Pancreas (tissue), 10 donors: Measurements from ENCODE around the gene CDK14. TPM values are rescaled to one million over a fixed set of nuclear protein-coding genes. Genes with fewer than 3 reads are reported as not detected.

Source experiments
- ATAC-seq, 4 donors: fragments of 200-7000 bp; cut with Tn5 transposase; one replicate each; pipeline versions ENCODE4 v1.8.0 to v1.9.1; 2020; ENCODE audit warnings: mild to moderate bottlenecking in 4 of 4, moderate library complexity in 4 of 4
- DNase-seq, 6 donors: peaks; one replicate each; pipeline ENCODE4 v3.0.0-alpha.2; 2020
- FAIRE-seq: peaks from 2 replicates; lab custom pipeline; 2012; peaks lifted over from hg19 to GRCh38; lab: Jason Lieb, UNC
- H3K27ac ChIP-seq, 4 donors: fragments of 200-600 bp; sonication (generic); 1 replicate in 3 of 4; 2 replicates in 1 of 4; pipeline versions ENCODE4 v1.5.0 to v1.8.0; 2020
- H3K27me3 ChIP-seq, 4 donors: fragments of 200-600 bp; one replicate each; pipeline ENCODE4 v1.8.0; 2021
- H3K36me3 ChIP-seq, 3 donors: fragments of 200-600 bp; sonication (generic) in 1 of 3; one replicate each; pipeline versions ENCODE4 v1.5.0 to v1.8.0; 2020 to 2021
- H3K4me1 ChIP-seq, 3 donors: fragments of 200-600 bp; one replicate each; pipeline ENCODE4 v1.8.0; 2021
- H3K4me3 ChIP-seq, 4 donors: fragments of 200-600 bp; sonication (generic) in 2 of 4; one replicate each; pipeline versions ENCODE4 v1.5.0 to v1.8.0; 2020 to 2021
- H3K9me3 ChIP-seq, 4 donors: fragments of 200-600 bp; one replicate each; pipeline ENCODE4 v1.8.0; 2021
- CTCF ChIP-seq, 4 donors: fragments of 200-600 bp; sonication (generic) in 3 of 4; IDR thresholded peaks; one replicate each; pipeline versions ENCODE4 v1.5.0 to v1.8.0; 2021; ENCODE audit warnings: antibody characterized with exemption in 4 of 4
- WGBS, 2 donors: extraction: QIAGEN DNeasy Blood & Tissue Kit; methylation state at CpG; one replicate each; pipeline ENCODE4 v1.1.7; 2013; 5-methylcytosine and 5-hydroxymethylcytosine counted together
- intact Hi-C, 3 donors: fragments of 100-400 bp; cut with DNase I; formaldehyde crosslinking; loops; one replicate each; pipeline versions ENCODE4 v1.11.1 to v1.14.2; 2022
- polyA plus RNA-seq, 2 donors: library from polyadenylated mRNA; stranded (reverse); fragments of 200-250 nt; gene quantifications; one replicate each; pipeline ENCODE4 v1.2.3, GENCODE V29; 2013
- total RNA-seq, 6 donors: library from RNA; stranded (reverse); fragmentation: NEBNext Ultra II Directional in 4 of 6; extraction: Animal tissue kit (Norgen Biotek cat#: 25700) in 4 of 6; gene quantifications; one replicate each; pipeline versions ENCODE4 v1.2.1 to v1.2.4, GENCODE V29; 2021 to 2023
- donor health status: healthy with polysubstance abuse.
- donor health status: DM: no; HTN: no; CAD: no; lungs with moderate emphysema.
- donor health status: DM: no; HTN: no; CAD: no.
- donor health status: control.
- donor health status: control.
- donor health status: Bipolar disorder and iron deficiency.
- donor health status: DM: yes; HTN: yes; CAD: no.
- donor health status: DM: no; HTN: no; CAD: no.
- donor health status: DM: no; HTN: no; CAD: no.
- donor health status: DM: yes; HTN: yes; CAD: no.

CDK14 gene
- total and polyA plus RNA-seq, 8 donors: 4.5 to 48.3 (median 24.7) TPM

GRCh38 chr7:91091631-91092030, 495.5 kb downstream of the CDK14 start:
- 78 to 87% methylated on average over 4 of the region's 4 CpGs for WGBS, 2 donors
- H3K4me1 ChIP-seq: no peaks in the 10 kb centered on the region
- no peak for ATAC-seq
- intact Hi-C loops: loop anchor here in 1 of 3 donors (10.0 kb wide), 1 partner anchor 173 kb away; the partner anchor contains the start of gene FZD1
- no peaks in the 10 kb centered on the region for H3K9me3 ChIP-seq
- TF ChIP-seq CTCF (IDR thresholded peaks at IDR 0.05): no peak
- H3K36me3 ChIP-seq: no peaks in the 10 kb centered on the region
- H3K4me3 ChIP-seq: no peak overlapping the region
- no peak overlapping the region for H3K27ac ChIP-seq
- FAIRE-seq: no peak
- H3K27me3 ChIP-seq: no peaks in the 10 kb centered on the region
- DNase-seq: no peak

- intact Hi-C loops: loop anchor here in 1 of 3 donors (10.0 kb wide), 1 partner anchor 172 kb away; the partner anchor contains the start of gene FZD1
These were observed 497.1 kb downstream of the CDK14 start for GRCh38 chr7:91093181-91093580.

GRCh38 chr7:91098566-91098965, 502.4 kb downstream of the CDK14 start:
- Histone ChIP-seq H3K4me3 (no peak overlapping the region), H3K4me1 (no peaks in the 10 kb centered on the region), H3K27ac (no peak overlapping the region), H3K9me3 (no peaks in the 10 kb centered on the region), H3K27me3 (no peaks in the 10 kb centered on the region), H3K36me3 (no peaks in the 10 kb centered on the region)
- 91 to 96% methylated on average over 1 of the region's 1 CpG for WGBS, 2 donors
- FAIRE-seq: no peak
- no peak for ATAC-seq
- DNase-seq: no peak
- TF ChIP-seq CTCF (IDR thresholded peaks at IDR 0.05): no peak
- intact Hi-C loops: loop anchor here in 1 of 3 donors (10.0 kb wide), 1 partner anchor 166 kb away; the partner anchor contains the start of gene FZD1

More at GRCh38 chr7:91093181-91093580, 497.1 kb downstream of the CDK14 start:
- 96 to 99% methylated on average over 3 of the region's 3 CpGs for WGBS, 2 donors
- DNase-seq: no peak
- no peak for ATAC-seq
- no peaks in the 10 kb centered on the region for H3K4me1 ChIP-seq
- no peak overlapping the region for H3K4me3 ChIP-seq
- no peaks in the 10 kb centered on the region for H3K9me3 ChIP-seq
- no peaks in the 10 kb centered on the region for H3K36me3 ChIP-seq
- H3K27ac ChIP-seq: no peak overlapping the region
- TF ChIP-seq CTCF (IDR thresholded peaks at IDR 0.05): no peak
- H3K27me3 ChIP-seq: no peaks in the 10 kb centered on the region
- FAIRE-seq: no peak

- intact Hi-C loops: no loop called here
- no peaks in the 10 kb centered on the region for H3K9me3 ChIP-seq
- H3K4me3 ChIP-seq: no peak overlapping the region
- FAIRE-seq (no peak), DNase-seq (no peak), ATAC-seq (no peak)
- no peaks in the 10 kb centered on the region for H3K4me1 ChIP-seq
- no peaks in the 10 kb centered on the region for H3K36me3 ChIP-seq
- WGBS, 2 donors: 88 to 97% methylated on average over 1 of the region's 1 CpG
- H3K27ac ChIP-seq: no peak overlapping the region
- no peak for TF ChIP-seq CTCF (IDR thresholded peaks at IDR 0.05)
- H3K27me3 ChIP-seq: no peaks in the 10 kb centered on the region
These were observed 507.2 kb downstream of the CDK14 start for GRCh38 chr7:91103363-91103762.

GRCh38 chr7:91107460-91107859, 511.3 kb downstream of the CDK14 start:
- Histone ChIP-seq H3K9me3 (no peaks in the 10 kb centered on the region), H3K4me3 (no peak overlapping the region), H3K4me1 (no peaks in the 10 kb centered on the region), H3K27ac (no peak overlapping the region), H3K27me3 (no peaks in the 10 kb centered on the region), H3K36me3 (no peaks in the 10 kb centered on the region)
- no peak for ATAC-seq
- DNase-seq: no peak
- intact Hi-C loops: no loop called here
- 91% methylated on average over 3 of the region's 3 CpGs for WGBS, 2 donors
- no peak for FAIRE-seq
- TF ChIP-seq CTCF (IDR thresholded peaks at IDR 0.05): no peak
